ENCODE results near the gene TALDO1.

GRCh38 chr11:728901-729491 lies 18.3 kb upstream of the TALDO1 start:
- TF ChIP-seq ELF1 (IDR thresholded peaks at IDR 0.05) (no peak), SMC3 (IDR thresholded peaks at IDR 0.05; ENCODE audit: low read depth, low read length) (no peak), MAX (IDR thresholded peaks at IDR 0.05; ENCODE audit: low read depth) (no peak)
- TF ChIP-seq, protein P1, sequence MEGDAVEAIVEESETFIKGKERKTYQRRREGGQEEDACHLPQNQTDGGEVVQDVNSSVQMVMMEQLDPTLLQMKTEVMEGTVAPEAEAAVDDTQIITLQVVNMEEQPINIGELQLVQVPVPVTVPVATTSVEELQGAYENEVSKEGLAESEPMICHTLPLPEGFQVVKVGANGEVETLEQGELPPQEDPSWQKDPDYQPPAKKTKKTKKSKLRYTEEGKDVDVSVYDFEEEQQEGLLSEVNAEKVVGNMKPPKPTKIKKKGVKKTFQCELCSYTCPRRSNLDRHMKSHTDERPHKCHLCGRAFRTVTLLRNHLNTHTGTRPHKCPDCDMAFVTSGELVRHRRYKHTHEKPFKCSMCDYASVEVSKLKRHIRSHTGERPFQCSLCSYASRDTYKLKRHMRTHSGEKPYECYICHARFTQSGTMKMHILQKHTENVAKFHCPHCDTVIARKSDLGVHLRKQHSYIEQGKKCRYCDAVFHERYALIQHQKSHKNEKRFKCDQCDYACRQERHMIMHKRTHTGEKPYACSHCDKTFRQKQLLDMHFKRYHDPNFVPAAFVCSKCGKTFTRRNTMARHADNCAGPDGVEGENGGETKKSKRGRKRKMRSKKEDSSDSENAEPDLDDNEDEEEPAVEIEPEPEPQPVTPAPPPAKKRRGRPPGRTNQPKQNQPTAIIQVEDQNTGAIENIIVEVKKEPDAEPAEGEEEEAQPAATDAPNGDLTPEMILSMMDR (IDR thresholded peaks at IDR 0.05) = no peak
- TF ChIP-seq, protein P2, sequence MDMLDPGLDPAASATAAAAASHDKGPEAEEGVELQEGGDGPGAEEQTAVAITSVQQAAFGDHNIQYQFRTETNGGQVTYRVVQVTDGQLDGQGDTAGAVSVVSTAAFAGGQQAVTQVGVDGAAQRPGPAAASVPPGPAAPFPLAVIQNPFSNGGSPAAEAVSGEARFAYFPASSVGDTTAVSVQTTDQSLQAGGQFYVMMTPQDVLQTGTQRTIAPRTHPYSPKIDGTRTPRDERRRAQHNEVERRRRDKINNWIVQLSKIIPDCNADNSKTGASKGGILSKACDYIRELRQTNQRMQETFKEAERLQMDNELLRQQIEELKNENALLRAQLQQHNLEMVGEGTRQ (IDR thresholded peaks at IDR 0.05; ENCODE audit: borderline replicate concordance, low read depth, low read length) = no peak

Data from SK-N-SH (cell line).